Esophagus (tissue), 2 donors: ENCODE results near the gene LIX1L. TPM values are rescaled to one million over a fixed set of nuclear protein-coding genes. Genes with fewer than 3 reads are reported as not detected.

Experiments
- H3K27ac ChIP-seq, 2 donors: one replicate each; pipeline ENCODE4 v1.5.1; 2013; ENCODE audit warnings: low read depth in 2 of 2, mild to moderate bottlenecking in 2 of 2, inconsistent platforms in 1 of 2, low read length in 1 of 2, moderate library complexity in 1 of 2
- H3K27me3 ChIP-seq, 2 donors: one replicate each; pipeline ENCODE4 v1.6.1; 2013; ENCODE audit warnings: low read length in 2 of 2, control low read depth in 1 of 2, mild to moderate bottlenecking in 1 of 2; ENCODE audit not compliant: insufficient read depth in 2 of 2, control insufficient read depth in 1 of 2
- H3K36me3 ChIP-seq, 2 donors: one replicate each; pipeline ENCODE4 v1.6.1; 2013; ENCODE audit warnings: low read length in 1 of 2; ENCODE audit not compliant: control insufficient read depth in 2 of 2, insufficient read depth in 2 of 2
- H3K4me1 ChIP-seq, 2 donors: one replicate each; pipeline ENCODE4 v1.6.1; 2013; ENCODE audit warnings: low read length in 1 of 2; ENCODE audit not compliant: control insufficient read depth in 2 of 2, insufficient read depth in 2 of 2
- H3K4me3 ChIP-seq, 2 donors: one replicate each; pipeline ENCODE4 v1.5.1; 2013; ENCODE audit warnings: low read length in 2 of 2, mild to moderate bottlenecking in 2 of 2, low read depth in 1 of 2, moderate library complexity in 1 of 2
- H3K9me3 ChIP-seq, 2 donors: one replicate each; pipeline ENCODE4 v1.6.1; 2013; ENCODE audit warnings: mild to moderate bottlenecking in 2 of 2, low read depth in 1 of 2, low read length in 1 of 2, moderate library complexity in 1 of 2; ENCODE audit not compliant: control insufficient read depth in 2 of 2, insufficient read depth in 1 of 2
- WGBS, 2 donors: extraction: QIAGEN DNeasy Blood & Tissue Kit; methylation state at CpG; one replicate each; pipeline ENCODE4 v1.1.7; 2013; 5-methylcytosine and 5-hydroxymethylcytosine counted together
- polyA plus RNA-seq, 2 donors: library from polyadenylated mRNA; stranded (reverse); fragments of 200-250 nt; gene quantifications; one replicate each; pipeline ENCODE4 v1.2.3, GENCODE V29; 2013
- donor health status: healthy with polysubstance abuse.
- donor health status: Bipolar disorder and iron deficiency.

The LIX1L gene
- polyA plus RNA-seq, 2 donors = 2.1 to 2.9 TPM

DNA sequence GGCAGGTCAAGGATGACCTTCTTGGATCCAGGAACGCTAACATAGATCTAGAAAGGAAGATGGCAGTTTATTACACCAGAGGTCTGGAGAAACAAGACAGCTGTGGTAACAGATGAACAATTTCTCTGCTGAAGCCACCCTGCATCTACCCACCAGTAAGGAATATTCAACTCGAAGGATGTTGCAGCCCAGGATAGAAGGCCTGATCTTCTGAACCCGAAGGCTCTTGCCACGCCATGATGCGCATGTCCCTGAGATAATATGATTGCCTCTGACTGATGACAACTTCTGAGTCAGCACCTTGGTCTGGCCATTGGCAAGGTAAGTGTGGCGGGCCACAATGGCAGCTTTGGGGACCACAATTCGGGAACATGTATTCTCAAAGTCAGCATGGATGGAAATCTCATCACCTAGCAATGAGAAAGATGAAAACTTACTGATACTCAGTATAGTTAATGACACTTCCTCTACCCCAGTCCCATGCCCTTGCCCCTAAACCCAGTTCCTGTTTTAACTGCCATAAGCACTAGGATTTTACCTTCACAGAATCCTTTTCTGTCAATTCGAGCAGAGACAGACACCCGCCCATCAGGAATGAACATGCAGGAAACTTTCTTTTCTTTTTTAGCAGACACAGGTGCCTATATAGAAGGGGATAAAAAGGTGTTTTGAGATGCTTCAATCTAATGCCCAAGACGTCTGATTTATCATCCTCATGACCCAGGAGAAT, 36.7 kb upstream of the LIX1L start:
- Histone ChIP-seq H3K4me3 (peak overlapping the region; percentile 82 to 88), H3K27ac (peak overlapping the region; percentile 80 to 89), H3K4me1 (peaks cover 0 to 4% of the 10 kb centered on the region in 2 donors), H3K9me3 (no peaks in the 10 kb centered on the region), H3K27me3 (no peaks in the 10 kb centered on the region), H3K36me3 (peaks cover 11 to 13% of the 10 kb centered on the region in 2 donors)
- 6 to 11% methylated on average over 10 of the region's 10 CpGs for WGBS, 2 donors

DNA sequence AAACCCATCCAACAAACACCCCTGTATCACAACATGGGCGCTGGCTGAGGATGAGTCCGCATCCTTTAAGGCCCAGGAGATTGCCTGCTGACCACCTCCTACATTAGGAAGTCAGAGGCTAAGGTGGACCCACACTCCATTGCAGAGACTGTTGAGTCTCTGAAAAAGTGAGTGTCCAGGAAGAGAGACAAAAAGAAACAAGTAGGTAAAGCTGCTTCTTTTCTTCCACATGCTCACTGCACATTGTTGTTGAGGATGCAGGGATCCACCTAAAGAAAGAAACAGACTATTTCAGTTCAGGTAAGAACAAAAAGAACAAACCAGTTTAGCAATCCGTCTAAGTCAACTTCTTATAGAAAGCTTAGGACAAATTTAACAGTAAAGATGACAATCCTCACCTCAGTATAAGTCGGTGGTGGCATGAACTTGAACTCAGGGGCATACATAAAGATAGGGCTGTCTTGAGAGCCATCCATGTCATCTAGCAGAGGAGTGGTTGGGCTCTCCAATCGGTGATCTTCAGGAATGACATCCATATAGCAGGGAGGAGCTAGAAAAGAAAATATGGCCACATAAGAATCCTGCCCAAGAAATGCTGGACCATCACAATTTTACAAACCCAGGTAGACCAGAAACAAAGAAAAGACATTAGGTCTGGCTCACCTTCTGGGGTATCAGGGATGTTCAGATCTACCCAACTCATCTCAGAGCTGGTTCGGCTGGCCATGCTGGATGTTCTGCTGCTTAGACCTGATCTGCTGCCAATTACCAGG, 36.0 kb upstream of the LIX1L start:
- WGBS, 2 donors = 20 to 26% methylated on average over 6 of the region's 6 CpGs
- peaks cover 11 to 13% of the 10 kb centered on the region in 2 donors for H3K36me3 ChIP-seq
- no peaks in the 10 kb centered on the region for H3K27me3 ChIP-seq
- H3K4me1 ChIP-seq = peaks cover 0 to 4% of the 10 kb centered on the region in 2 donors
- no peaks in the 10 kb centered on the region for H3K9me3 ChIP-seq
- H3K4me3 ChIP-seq = peak overlapping the region; percentile 82 to 88
- H3K27ac ChIP-seq = peak overlapping the region; percentile 38 to 80

DNA sequence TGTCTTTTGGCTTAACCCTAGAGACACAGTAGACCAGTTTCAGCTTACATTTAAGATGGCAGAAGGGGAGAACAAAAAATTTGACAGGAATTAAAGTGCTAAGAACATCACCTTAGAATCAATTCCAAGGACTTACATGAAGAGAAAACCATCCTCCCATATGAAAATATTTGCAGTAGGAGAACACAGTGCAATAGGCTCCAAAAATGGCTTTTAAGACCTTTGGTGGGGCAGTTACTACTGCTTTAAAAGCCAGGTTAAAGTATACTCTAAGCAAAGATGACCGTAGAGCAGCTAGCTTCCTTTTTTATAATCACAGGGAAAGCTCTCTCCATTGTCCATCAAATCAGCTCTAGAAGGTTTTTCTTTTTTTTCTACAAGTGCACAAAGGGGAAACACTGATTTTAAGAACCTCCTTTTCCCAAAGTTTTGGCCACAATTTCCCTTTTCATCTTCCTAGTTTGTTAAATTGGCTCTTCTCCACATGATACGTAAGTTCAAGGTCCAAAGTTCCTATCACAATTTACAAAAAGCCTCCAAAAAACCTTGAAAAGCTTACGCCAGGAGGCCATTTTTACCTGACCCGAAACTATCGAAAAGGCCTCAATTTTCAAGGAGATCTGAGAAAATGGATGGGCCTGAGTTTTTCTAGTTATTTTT, 35.3 kb upstream of the LIX1L start:
- 34 to 37% methylated on average over 5 of the region's 5 CpGs for WGBS, 2 donors
- H3K36me3 ChIP-seq = peaks cover 11 to 13% of the 10 kb centered on the region in 2 donors
- H3K4me3 ChIP-seq = peak overlapping the region; percentile 82 to 88
- no peaks in the 10 kb centered on the region for H3K9me3 ChIP-seq
- no peaks in the 10 kb centered on the region for H3K27me3 ChIP-seq
- peaks cover 0 to 2% of the 10 kb centered on the region in 2 donors for H3K4me1 ChIP-seq
- peak overlapping the region; percentile 70 to 76 for H3K27ac ChIP-seq

DNA sequence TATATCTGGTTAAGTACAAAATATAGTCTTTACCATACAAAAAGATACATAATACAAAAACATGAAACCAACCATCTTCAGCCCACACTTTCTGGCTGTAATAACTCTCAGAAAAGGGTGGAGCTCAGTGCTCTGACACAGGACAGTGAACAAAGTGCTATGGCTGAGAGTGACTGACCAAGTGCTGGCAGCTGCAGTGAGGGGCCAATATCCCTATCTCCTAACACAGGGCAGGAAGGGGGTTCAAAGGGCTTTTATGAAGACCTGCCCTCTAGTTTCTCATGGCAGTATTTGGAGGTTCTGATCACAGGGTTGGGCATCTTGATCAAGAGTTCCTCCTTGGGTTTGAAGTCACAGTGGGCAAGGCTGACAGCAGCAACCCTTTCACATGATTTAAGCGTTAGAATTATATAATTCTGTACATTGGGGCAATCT, 34.7 kb upstream of the LIX1L start:
- WGBS, 2 donors = 52 to 59% methylated on average over 1 of the region's 1 CpG

DNA sequence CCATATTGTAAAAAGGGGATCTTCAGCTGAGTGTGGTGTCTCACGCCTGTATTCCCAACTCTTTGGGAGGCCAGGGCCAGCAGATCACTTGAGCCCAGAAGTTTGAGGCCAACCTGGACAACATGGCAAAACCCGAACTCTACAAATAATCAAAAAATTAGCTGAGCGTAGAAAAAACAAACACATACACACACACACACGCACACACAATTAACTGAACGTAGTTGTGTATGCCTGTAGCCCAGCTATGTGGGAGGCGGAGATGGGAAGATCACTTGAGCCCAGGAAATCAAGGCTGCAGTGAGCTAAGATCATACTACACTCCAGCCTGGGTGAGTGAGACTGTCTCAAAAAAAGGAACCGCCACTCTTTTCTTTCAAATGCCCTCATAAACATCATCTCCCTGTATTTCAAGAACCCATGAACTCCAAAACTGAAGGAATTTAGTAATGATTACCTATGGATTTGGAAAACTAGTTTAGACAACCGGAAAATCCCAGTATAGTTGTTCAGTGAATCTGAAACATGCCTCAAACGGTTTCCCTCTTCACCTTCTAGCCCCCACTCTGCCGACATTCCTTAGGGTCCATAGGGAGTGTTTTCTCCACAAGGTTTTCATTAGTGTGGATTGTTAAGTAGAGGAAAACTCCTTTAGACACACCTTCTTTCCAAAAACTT, 34.1 kb upstream of the LIX1L start:
- Histone ChIP-seq H3K9me3 (no peaks in the 10 kb centered on the region), H3K27ac (peak overlapping the region; percentile 59 to 63), H3K36me3 (peaks cover 11 to 13% of the 10 kb centered on the region in 2 donors), H3K4me1 (peaks cover 0 to 2% of the 10 kb centered on the region in 2 donors), H3K27me3 (no peaks in the 10 kb centered on the region), H3K4me3 (peak overlapping the region in 1 of 2 donors; percentile 82)
- WGBS, 2 donors = 61 to 66% methylated on average over 10 of the region's 10 CpGs

More for the DNA sequence above, 34.7 kb upstream of the LIX1L start:
- H3K27me3 ChIP-seq = no peaks in the 10 kb centered on the region
- peaks cover 11 to 13% of the 10 kb centered on the region in 2 donors for H3K36me3 ChIP-seq
- H3K4me1 ChIP-seq = peaks cover 0 to 2% of the 10 kb centered on the region in 2 donors
- peak overlapping the region; percentile 74 to 76 for H3K27ac ChIP-seq
- no peaks in the 10 kb centered on the region for H3K9me3 ChIP-seq
- peak overlapping the region; percentile 44 to 82 for H3K4me3 ChIP-seq

DNA sequence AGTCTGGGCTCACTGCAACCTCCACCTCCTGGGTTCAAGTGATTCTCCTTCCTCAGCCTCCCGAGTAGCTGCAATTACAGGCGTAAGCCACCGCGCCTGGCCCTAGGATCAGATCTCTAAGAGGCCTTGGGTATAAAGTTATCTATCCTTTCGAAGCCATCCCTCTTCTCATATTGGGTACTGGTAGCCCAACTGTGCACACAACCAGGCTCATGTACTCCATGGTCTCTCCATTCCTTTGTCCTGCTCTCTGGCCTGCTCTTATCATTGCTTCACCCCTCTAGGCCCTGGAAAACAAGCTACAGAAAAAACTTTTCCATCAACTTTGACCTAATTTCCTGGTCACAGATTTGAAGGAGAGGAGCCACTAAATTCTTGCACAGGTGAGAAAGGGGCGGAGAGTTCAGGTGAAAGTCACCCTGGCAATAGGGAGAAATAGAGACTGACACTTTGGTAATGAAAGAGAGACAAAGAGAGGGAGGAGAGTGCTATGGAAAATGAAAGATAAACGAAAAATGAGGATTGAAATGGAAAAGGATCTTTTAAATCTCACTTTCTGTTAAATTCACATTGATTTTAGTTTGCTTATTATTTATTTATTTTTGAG, 32.5 kb upstream of the LIX1L start:
- Histone ChIP-seq H3K27me3 (no peaks in the 10 kb centered on the region), H3K36me3 (peaks cover 11 to 13% of the 10 kb centered on the region in 2 donors), H3K4me1 (peaks cover 0 to 3% of the 10 kb centered on the region in 2 donors), H3K27ac (peak overlapping the region; percentile 45 to 55), H3K9me3 (no peaks in the 10 kb centered on the region), H3K4me3 (no peak overlapping the region)
- 76 to 81% methylated on average over 7 of the region's 7 CpGs for WGBS, 2 donors

DNA sequence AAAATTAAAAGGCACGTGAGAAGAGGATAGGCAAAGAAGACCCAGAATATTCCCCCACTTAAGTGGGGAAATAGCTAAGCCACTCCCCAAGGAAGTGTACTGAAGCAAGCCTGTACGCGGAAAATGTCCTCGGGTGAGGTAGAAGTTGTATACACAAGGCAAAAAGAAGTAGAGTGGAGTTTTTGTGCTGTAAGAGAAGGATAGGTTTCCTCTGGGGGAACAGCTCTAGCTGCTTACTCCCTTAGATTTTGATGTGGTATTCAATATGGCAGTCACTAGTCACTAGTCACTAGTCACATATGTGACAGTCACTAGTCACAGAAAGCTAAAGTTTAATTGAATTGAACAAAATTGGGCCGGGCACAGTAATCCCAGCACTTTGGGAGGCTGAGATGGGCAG, 31.0 kb upstream of the LIX1L start:
- H3K4me1 ChIP-seq = peaks cover 2 to 3% of the 10 kb centered on the region in 2 donors
- no peaks in the 10 kb centered on the region for H3K27me3 ChIP-seq
- no peak overlapping the region for H3K4me3 ChIP-seq
- H3K36me3 ChIP-seq = peaks cover 2 to 7% of the 10 kb centered on the region in 2 donors
- peak overlapping the region; percentile 54 to 58 for H3K27ac ChIP-seq
- no peaks in the 10 kb centered on the region for H3K9me3 ChIP-seq
- 53 to 62% methylated on average over 5 of the region's 5 CpGs for WGBS, 2 donors

DNA sequence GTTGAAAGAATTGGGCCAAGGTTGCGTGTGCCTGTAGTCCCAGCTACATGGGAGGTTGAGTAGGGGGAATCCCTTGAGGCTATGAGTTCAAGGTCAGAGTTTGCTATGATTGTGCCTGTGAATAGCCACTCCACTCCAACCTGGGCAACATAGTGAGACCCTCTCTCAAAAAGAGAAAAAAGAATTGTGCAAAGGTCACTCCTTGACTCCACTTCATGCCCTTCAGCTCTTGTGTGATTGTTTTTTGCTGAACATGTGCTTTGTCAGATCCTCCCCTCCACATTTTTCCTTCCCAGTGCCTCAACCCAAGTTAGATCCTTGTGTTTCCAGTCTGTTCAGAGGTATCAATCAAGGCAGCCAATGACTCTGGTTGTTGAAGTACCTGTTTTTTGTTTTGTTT, 30.1 kb upstream of the LIX1L start:
- H3K27me3 ChIP-seq = no peaks in the 10 kb centered on the region
- peaks cover 0 to 3% of the 10 kb centered on the region in 2 donors for H3K36me3 ChIP-seq
- H3K4me1 ChIP-seq = peaks cover 2 to 5% of the 10 kb centered on the region in 2 donors
- no peak overlapping the region for H3K4me3 ChIP-seq
- peak overlapping the region in 1 of 2 donors; percentile 60 for H3K27ac ChIP-seq
- WGBS, 2 donors = 95 to 100% methylated on average over 1 of the region's 1 CpG
- H3K9me3 ChIP-seq = no peaks in the 10 kb centered on the region
